H1 (cell line): Measurements from ENCODE around the gene SYNPR. TPM values are rescaled to one million over a fixed set of nuclear protein-coding genes. Genes with fewer than 3 reads are reported as not detected.

ENCODE experiments used
- POLR2AphosphoS5 ChIP-seq: IDR thresholded peaks from 2 replicates; pipeline ENCODE4 v1.6.1; 2011; ENCODE audit warnings: low read depth, low read length
- RFX5 ChIP-seq: IDR thresholded peaks from 2 replicates; pipeline ENCODE4 v1.6.1; 2011; ENCODE audit warnings: low read depth, low read length, improper control_type of control experiment, borderline replicate concordance
- SRF ChIP-seq: IDR thresholded peaks from 2 replicates; pipeline ENCODE4 v1.6.1; 2011; ENCODE audit warnings: mild to moderate bottlenecking, low read depth, low read length, moderate library complexity
- YY1 ChIP-seq: IDR thresholded peaks from 2 replicates; pipeline ENCODE4 v1.6.1; 2011; ENCODE audit warnings: low read depth, mild to moderate bottlenecking, low read length
- polyA plus RNA-seq, 7 experiments: library from polyadenylated mRNA; depleted of rRNA in 3 of 7; stranded (reverse) in 5 of 7; unstranded in 2 of 7; fragments of >200 nt in 5 of 7; fragments of 200-250 nt in 2 of 7; gene quantifications; 1 replicate in 5 of 7; 2 replicates in 1 of 7; 4 replicates in 1 of 7; pipeline versions ENCODE4 v1.2.1 to v1.2.3, GENCODE V29; 2011 to 2013; ENCODE audit warnings: missing spikeins in 2 of 7, mixed read lengths in 2 of 7
- total RNA-seq: library from RNA; stranded (reverse); fragmentation: NEBNext Ultra II Directional; extraction: Animal tissue kit (Norgen Biotek cat#: 25700); gene quantifications from 2 replicates; pipeline ENCODE4 v1.2.1, GENCODE V29; 2021

The SYNPR gene
- total and polyA plus RNA-seq, 2 of the 8 experiments (the other 6 are each of a cell fraction or from before 2014, with no cell fraction given): 0.39 to 0.99 TPM

GRCh38 chr3:63652066-63652725, 374.1 kb downstream of the SYNPR start, which contains the start of gene SNTN (continued):
- no peak for TF ChIP-seq SRF
- no peak for TF ChIP-seq YY1
- TF ChIP-seq POLR2AphosphoS5: no peak
- no peak for TF ChIP-seq RFX5
